H1 (cell line): ENCODE data around the gene MTF2. TPM values are rescaled to one million over a fixed set of nuclear protein-coding genes. Genes with fewer than 3 reads are reported as not detected.

ENCODE experiments used
- CTCF ChIA-PET: fragments of 300-600 bp; sonication (Branson Sonifier 250); formaldehyde crosslinking; loops from one replicate; lab custom pipeline; 2021; ENCODE audit not compliant: partially characterized antibody; lab: Charles Lee
- POLR2A ChIA-PET: fragments of 300-600 bp; sonication (Branson Sonifier 250); formaldehyde crosslinking; loops from one replicate; lab custom pipeline; 2021; ENCODE audit warnings: inconsistent platforms; ENCODE audit not compliant: partially characterized antibody; lab: Charles Lee
- DNase-seq, 2 experiments: peaks; one replicate each; pipeline versions ENCODE4 v3.0.0 to v3.0.0-alpha.2; 2010 to 2022; ENCODE audit warnings: low spot score in 2 of 2, low read depth in 1 of 2, mixed read lengths in 1 of 2
- FAIRE-seq: peaks from 2 replicates; lab custom pipeline; 2011; peaks lifted over from hg19 to GRCh38; lab: Jason Lieb, UNC
- H2AFZ ChIP-seq: 2 replicates; pipeline ENCODE4 v1.8.1; 2012; ENCODE audit warnings: low read length, inconsistent platforms
- H2AK5ac ChIP-seq: 2 replicates; pipeline ENCODE4 v1.6.1; 2013; ENCODE audit warnings: low read depth, low read length
- H2BK120ac ChIP-seq: replicated peaks from 2 replicates; pipeline ENCODE3; 2013; ENCODE audit warnings: low read depth, low read length, inconsistent platforms
- H2BK12ac ChIP-seq: 2 replicates; pipeline ENCODE4 v1.6.1; 2013; ENCODE audit warnings: low read depth, low read length
- H2BK15ac ChIP-seq: 2 replicates; pipeline ENCODE4 v1.6.1; 2013; ENCODE audit warnings: low read length
- H2BK20ac ChIP-seq: 2 replicates; pipeline ENCODE4 v1.6.1; 2013; ENCODE audit warnings: low read length
- H2BK5ac ChIP-seq: 2 replicates; pipeline ENCODE4 v1.6.1; 2013; ENCODE audit warnings: low read depth, low read length
- H3K14ac ChIP-seq: 2 replicates; pipeline ENCODE4 v1.6.1; 2013; ENCODE audit warnings: inconsistent platforms; ENCODE audit not compliant: insufficient read length
- H3K18ac ChIP-seq: 2 replicates; pipeline ENCODE4 v1.6.1; 2013; ENCODE audit warnings: low read length; ENCODE audit errors: extremely low read depth
- H3K23ac ChIP-seq: 2 replicates; pipeline ENCODE4 v1.6.1; 2013; ENCODE audit warnings: inconsistent platforms; ENCODE audit not compliant: insufficient read length
- H3K23me2 ChIP-seq: 2 replicates; pipeline ENCODE4 v1.6.1; 2013; ENCODE audit warnings: low read depth, low read length
- H3K27ac ChIP-seq: 2 replicates; pipeline ENCODE4 v1.6.1; 2011; ENCODE audit warnings: low read depth, low read length, inconsistent platforms
- H3K27me3 ChIP-seq, 4 experiments: replicated peaks in 1 of 4; 1 replicate in 1 of 4; 2 replicates in 3 of 4; pipeline versions ENCODE4 v1.6.1 to v1.8.1; 2011 to 2013; ENCODE audit warnings: low read length in 3 of 4, mild to moderate bottlenecking in 3 of 4, inconsistent platforms in 2 of 4, mixed read lengths in 2 of 4, moderate library complexity in 1 of 4; ENCODE audit not compliant: control insufficient read depth in 3 of 4, insufficient read depth in 3 of 4; ENCODE audit errors: extremely low read depth in 1 of 4
- H3K36me3 ChIP-seq, 4 experiments: 2 replicates each; pipeline versions ENCODE4 v1.6.1 to v1.8.1; 2011 to 2013; ENCODE audit warnings: mild to moderate bottlenecking in 4 of 4, low read length in 3 of 4, moderate library complexity in 2 of 4, control low read depth in 1 of 4, inconsistent platforms in 1 of 4; ENCODE audit not compliant: insufficient read depth in 4 of 4, control insufficient read depth in 2 of 4
- H3K4ac ChIP-seq: replicated peaks from 2 replicates; pipeline ENCODE3; 2013; ENCODE audit warnings: low read length, low read depth, mixed read lengths, inconsistent platforms; ENCODE audit not compliant: insufficient read length
- H3K4me1 ChIP-seq, 4 experiments: replicated peaks in 1 of 4; 1 replicate in 1 of 4; 2 replicates in 3 of 4; pipeline versions ENCODE4 v1.6.1 to v1.8.1; 2011 to 2013; ENCODE audit warnings: low read length in 3 of 4, inconsistent platforms in 2 of 4, mixed read lengths in 1 of 4; ENCODE audit not compliant: insufficient read depth in 4 of 4, control insufficient read depth in 3 of 4
- H3K4me2 ChIP-seq, 2 experiments: 2 replicates each; pipeline versions ENCODE4 v1.6.1 to v1.8.1; 2011 to 2013; ENCODE audit warnings: low read depth in 2 of 2, low read length in 2 of 2, control low read depth in 1 of 2, inconsistent platforms in 1 of 2, mild to moderate bottlenecking in 1 of 2; ENCODE audit not compliant: insufficient read depth in 1 of 2
- H3K4me3 ChIP-seq, 4 experiments: fragments of 200-600, 300-600 bp in 1 of 4; sonication (generic), shearing (Covaris generic), sonication (Bioruptor Twin) in 1 of 4; 2 replicates each; pipeline versions ENCODE4 v1.5.1 to v1.8.1; 2011 to 2016; ENCODE audit warnings: low read length in 4 of 4, low read depth in 3 of 4, control low read depth in 2 of 4, inconsistent platforms in 2 of 4, mild to moderate bottlenecking in 2 of 4, mixed read lengths in 1 of 4, moderate library complexity in 1 of 4; ENCODE audit not compliant: insufficient read depth in 2 of 4; ENCODE audit errors: extremely low read depth in 1 of 4
- H3K56ac ChIP-seq: replicated peaks from 2 replicates; pipeline ENCODE3; 2013; ENCODE audit warnings: low read depth, mild to moderate bottlenecking, mixed read lengths, low read length, inconsistent platforms; ENCODE audit not compliant: insufficient read length
- H3K79me1 ChIP-seq: 2 replicates; pipeline ENCODE4 v1.6.1; 2013; ENCODE audit warnings: low read depth, low read length, control low read depth
- H3K79me2 ChIP-seq, 2 experiments: 2 replicates each; pipeline versions ENCODE4 v1.6.1 to v1.8.1; 2012 to 2013; ENCODE audit warnings: low read length in 2 of 2, mild to moderate bottlenecking in 2 of 2, inconsistent platforms in 1 of 2; ENCODE audit not compliant: insufficient read depth in 2 of 2, control insufficient read depth in 1 of 2
- H3K9ac ChIP-seq, 4 experiments: replicated peaks in 1 of 4; 1 replicate in 1 of 4; 2 replicates in 3 of 4; pipeline versions ENCODE4 v1.6.1 to v1.8.1; 2011 to 2013; ENCODE audit warnings: low read depth in 3 of 4, low read length in 3 of 4, control low read depth in 2 of 4, mild to moderate bottlenecking in 2 of 4, moderate library complexity in 2 of 4, inconsistent platforms in 1 of 4; ENCODE audit errors: extremely low read depth in 1 of 4
- H3K9me3 ChIP-seq, 2 experiments: 2 replicates each; pipeline versions ENCODE4 v1.6.1 to v1.8.1; 2012 to 2013; ENCODE audit warnings: mild to moderate bottlenecking in 2 of 2, moderate library complexity in 2 of 2, control low read depth in 1 of 2, inconsistent platforms in 1 of 2, low read depth in 1 of 2, low read length in 1 of 2, mixed read lengths in 1 of 2; ENCODE audit not compliant: insufficient read depth in 2 of 2
- H4K20me1 ChIP-seq, 2 experiments: replicated peaks in 1 of 2; 2 replicates each; pipeline versions ENCODE3 to v1.8.1; 2011 to 2013; ENCODE audit warnings: inconsistent platforms in 2 of 2, low read length in 2 of 2, mild to moderate bottlenecking in 1 of 2; ENCODE audit not compliant: insufficient read depth in 2 of 2, control insufficient read depth in 1 of 2
- H4K5ac ChIP-seq: 2 replicates; pipeline ENCODE4 v1.6.1; 2013; ENCODE audit warnings: low read length, low read depth, mixed read lengths, inconsistent platforms; ENCODE audit not compliant: insufficient read length
- H4K8ac ChIP-seq: 2 replicates; pipeline ENCODE4 v1.8.0; 2013; ENCODE audit warnings: mild to moderate bottlenecking, moderate library complexity, low read length, inconsistent platforms; ENCODE audit not compliant: insufficient read depth; ENCODE audit errors: extremely low read depth
- H4K91ac ChIP-seq: replicated peaks from 2 replicates; pipeline ENCODE3; 2013; ENCODE audit warnings: low read length, mixed read lengths, inconsistent platforms; ENCODE audit not compliant: insufficient read length
- ASH2L ChIP-seq: fragments of 200-600, 300-600 bp; sonication (generic); IDR thresholded peaks from one replicate; pipeline ENCODE4 v1.7.1; 2017; ENCODE audit warnings: low read length
- BACH1 ChIP-seq: IDR thresholded peaks from 2 replicates; pipeline ENCODE4 v1.6.1; 2012; ENCODE audit warnings: low read length, improper control_type of control experiment
- JUN ChIP-seq: IDR thresholded peaks from 2 replicates; pipeline ENCODE4 v1.6.1; 2011; ENCODE audit warnings: low read depth, mild to moderate bottlenecking, improper control_type of control experiment, low read length
- SIX5 ChIP-seq: IDR thresholded peaks from 2 replicates; pipeline ENCODE4 v1.6.1; 2011; ENCODE audit warnings: mild to moderate bottlenecking, low read depth, low read length
- SRF ChIP-seq: IDR thresholded peaks from 2 replicates; pipeline ENCODE4 v1.6.1; 2011; ENCODE audit warnings: mild to moderate bottlenecking, low read depth, low read length, moderate library complexity
- TAF7 ChIP-seq: optimal IDR thresholded peaks from 2 replicates; pipeline ENCODE3; 2011; ENCODE audit warnings: low read depth, mild to moderate bottlenecking, inconsistent platforms, low read length, moderate library complexity, borderline replicate concordance
- ZNF274 ChIP-seq: IDR thresholded peaks from 2 replicates; pipeline ENCODE4 v1.7.0; 2012; ENCODE audit warnings: low read length, borderline replicate concordance; ENCODE audit errors: extremely low read depth
- polyA plus RNA-seq, 7 experiments: library from polyadenylated mRNA; depleted of rRNA in 3 of 7; stranded (reverse) in 5 of 7; unstranded in 2 of 7; fragments of >200 nt in 5 of 7; fragments of 200-250 nt in 2 of 7; gene quantifications; 1 replicate in 5 of 7; 2 replicates in 1 of 7; 4 replicates in 1 of 7; pipeline versions ENCODE4 v1.2.1 to v1.2.3, GENCODE V29; 2011 to 2013; ENCODE audit warnings: missing spikeins in 2 of 7, mixed read lengths in 2 of 7
- total RNA-seq: library from RNA; stranded (reverse); fragmentation: NEBNext Ultra II Directional; extraction: Animal tissue kit (Norgen Biotek cat#: 25700); gene quantifications from 2 replicates; pipeline ENCODE4 v1.2.1, GENCODE V29; 2021
- TF ChIP-seq, protein P1 (sequence below): IDR thresholded peaks from 2 replicates; pipeline ENCODE4 v1.6.1; 2012; ENCODE audit warnings: low read length, inconsistent platforms

MTF2 gene
- total and polyA plus RNA-seq, 2 of the 8 experiments (the other 6 are each of a cell fraction or from before 2014, with no cell fraction given), result 72.1 to 102 TPM

DNA sequence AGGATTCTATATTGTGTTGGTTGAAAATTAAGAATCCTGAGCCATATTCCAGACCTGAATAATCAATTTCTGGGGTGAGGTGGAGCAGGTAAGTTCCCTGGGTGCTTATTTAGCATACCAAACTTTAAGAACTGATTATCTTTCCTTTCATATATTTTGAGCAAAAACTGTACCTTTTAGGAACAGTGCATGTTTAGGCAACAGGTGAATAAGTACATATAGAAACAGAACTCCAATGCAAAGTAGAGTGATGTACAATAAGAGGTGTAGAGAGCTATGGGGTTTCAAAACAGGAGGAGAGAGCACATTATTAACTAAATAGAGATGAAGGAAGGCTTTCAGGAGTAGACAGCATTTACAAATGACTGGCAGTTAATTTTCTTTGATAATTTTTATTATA lies 72.4 kb downstream of the MTF2 start:
- Histone ChIP-seq H3K4me3 (no peak overlapping the region), H2AK5ac (no peak overlapping the region), H3K18ac (no peak overlapping the region), H2BK15ac (no peak overlapping the region), H3K9me3 (no peaks in the 10 kb centered on the region), H2BK20ac (no peak overlapping the region), H3K4me2 (no peak overlapping the region), H4K91ac (no peak overlapping the region), H3K23ac (no peak overlapping the region), H3K56ac (no peak overlapping the region), H3K4ac (no peak overlapping the region), H3K14ac (no peak overlapping the region), H2BK5ac (no peak overlapping the region), H3K4me1 (no peaks in the 10 kb centered on the region; a peak in 1 of 7 replicates), H2BK120ac (no peak overlapping the region), H3K27ac (no peak overlapping the region), H3K36me3 (peaks cover 0 to 27% (median 0%) of the 10 kb centered on the region in 4 experiments; a peak in 4 of 8 replicates), H4K8ac (no peak overlapping the region), H3K27me3 (no peaks in the 10 kb centered on the region), H3K9ac (no peak overlapping the region), H4K5ac (no peak overlapping the region), H2AFZ (no peak overlapping the region), H4K20me1 (no peaks in the 10 kb centered on the region), H3K79me2 (no peaks in the 10 kb centered on the region; a peak in 1 of 4 replicates), H3K79me1 (no peaks in the 10 kb centered on the region), H3K23me2 (no peaks in the 10 kb centered on the region), H2BK12ac (no peak overlapping the region)
- no peak for TF ChIP-seq JUN
- TF ChIP-seq SRF, result no peak
- TF ChIP-seq, protein P1, sequence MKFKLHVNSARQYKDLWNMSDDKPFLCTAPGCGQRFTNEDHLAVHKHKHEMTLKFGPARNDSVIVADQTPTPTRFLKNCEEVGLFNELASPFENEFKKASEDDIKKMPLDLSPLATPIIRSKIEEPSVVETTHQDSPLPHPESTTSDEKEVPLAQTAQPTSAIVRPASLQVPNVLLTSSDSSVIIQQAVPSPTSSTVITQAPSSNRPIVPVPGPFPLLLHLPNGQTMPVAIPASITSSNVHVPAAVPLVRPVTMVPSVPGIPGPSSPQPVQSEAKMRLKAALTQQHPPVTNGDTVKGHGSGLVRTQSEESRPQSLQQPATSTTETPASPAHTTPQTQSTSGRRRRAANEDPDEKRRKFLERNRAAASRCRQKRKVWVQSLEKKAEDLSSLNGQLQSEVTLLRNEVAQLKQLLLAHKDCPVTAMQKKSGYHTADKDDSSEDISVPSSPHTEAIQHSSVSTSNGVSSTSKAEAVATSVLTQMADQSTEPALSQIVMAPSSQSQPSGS, result no peak
- no peak for TF ChIP-seq BACH1
- no peak for TF ChIP-seq TAF7
- no peak for TF ChIP-seq SIX5
- TF ChIP-seq ZNF274, result no peak
- TF ChIP-seq ASH2L, result no peak
- ChIA-PET POLR2A (interaction anchor here (1.0 to 1.2 kb wide), 2 partner anchors 12 to 71 kb away, joined by 3 read pairs; no protein-coding TSS in a partner anchor), CTCF (no interaction called here)
- FAIRE-seq, result no peak
- no peak for DNase-seq
